RWPE1 (cell line): ENCODE results near the gene PHRF1.

Experiments used
- CTCF ChIA-PET: fragments of 350-600 bp; sonication (Branson Sonifier 250); formaldehyde crosslinking; extraction: SDS; loops from one replicate; lab custom pipeline; 2021; lab: Yijun Ruan, JAX
- POLR2A ChIA-PET: fragments of 400-600 bp; formaldehyde crosslinking; extraction: SDS; loops from one replicate; lab custom pipeline; 2020; ENCODE audit warnings: antibody characterized with exemption; ENCODE audit not compliant: low non-redundant PET; lab: Yijun Ruan, JAX
- DNase-seq: peaks from one replicate; pipeline ENCODE4 v3.0.0; 2012; ENCODE audit warnings: low spot score
- H3K27ac ChIP-seq: fragments of 450-650 bp; 2 replicates; pipeline ENCODE4 v1.5.1; 2017
- TF ChIP-seq, protein P1 (sequence below): fragments of 450-650 bp; conservative IDR thresholded peaks from 2 replicates; pipeline ENCODE4 v1.5.1; 2017; ENCODE audit warnings: low read depth, mild to moderate bottlenecking

PHRF1 gene

GRCh38 chr11:655036-655726 lies 78.9 kb downstream of the PHRF1 start:
- no peak for DNase-seq
- H3K27ac ChIP-seq = peak overlapping the region; percentile 87
- ChIA-PET CTCF (interaction anchor here (0.6 to 0.7 kb wide), 2 partner anchors 25 to 30 kb away, joined by 3 read pairs; no protein-coding TSS in a partner anchor), POLR2A (interaction anchor here (0.6 kb wide), 1 partner anchor 46 kb away, joined by 4 read pairs; no protein-coding TSS in a partner anchor)
- TF ChIP-seq, protein P1, sequence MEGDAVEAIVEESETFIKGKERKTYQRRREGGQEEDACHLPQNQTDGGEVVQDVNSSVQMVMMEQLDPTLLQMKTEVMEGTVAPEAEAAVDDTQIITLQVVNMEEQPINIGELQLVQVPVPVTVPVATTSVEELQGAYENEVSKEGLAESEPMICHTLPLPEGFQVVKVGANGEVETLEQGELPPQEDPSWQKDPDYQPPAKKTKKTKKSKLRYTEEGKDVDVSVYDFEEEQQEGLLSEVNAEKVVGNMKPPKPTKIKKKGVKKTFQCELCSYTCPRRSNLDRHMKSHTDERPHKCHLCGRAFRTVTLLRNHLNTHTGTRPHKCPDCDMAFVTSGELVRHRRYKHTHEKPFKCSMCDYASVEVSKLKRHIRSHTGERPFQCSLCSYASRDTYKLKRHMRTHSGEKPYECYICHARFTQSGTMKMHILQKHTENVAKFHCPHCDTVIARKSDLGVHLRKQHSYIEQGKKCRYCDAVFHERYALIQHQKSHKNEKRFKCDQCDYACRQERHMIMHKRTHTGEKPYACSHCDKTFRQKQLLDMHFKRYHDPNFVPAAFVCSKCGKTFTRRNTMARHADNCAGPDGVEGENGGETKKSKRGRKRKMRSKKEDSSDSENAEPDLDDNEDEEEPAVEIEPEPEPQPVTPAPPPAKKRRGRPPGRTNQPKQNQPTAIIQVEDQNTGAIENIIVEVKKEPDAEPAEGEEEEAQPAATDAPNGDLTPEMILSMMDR = no peak

DNA sequence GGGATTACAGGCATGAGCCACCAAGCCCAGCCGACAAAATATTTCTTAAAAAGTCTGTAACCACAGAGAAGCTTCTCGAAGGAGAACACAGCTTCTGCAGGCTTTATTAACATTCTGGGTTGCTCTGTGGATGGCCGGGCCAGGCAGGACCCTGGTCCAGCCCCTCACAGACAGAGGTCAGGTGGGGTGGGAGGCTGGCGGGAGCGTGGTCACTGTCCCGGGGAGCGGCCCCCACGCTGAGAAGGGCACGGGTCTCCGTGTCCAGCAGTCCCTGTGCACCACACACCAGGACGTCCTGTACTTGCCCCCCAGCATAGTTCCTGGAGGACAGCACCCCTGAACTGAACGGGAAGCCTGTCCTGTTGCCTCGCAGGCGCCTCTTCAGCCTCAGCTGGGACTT lies 80.2 kb downstream of the PHRF1 start:
- DNase-seq = no peak
- POLR2A ChIA-PET = interaction anchor here (0.7 kb wide), 1 partner anchor 20 kb away, joined by 3 read pairs; no protein-coding TSS in a partner anchor
- TF ChIP-seq, protein P1 = no peak
- H3K27ac ChIP-seq = peak overlapping the region; percentile 87; the same call in 1 of the 2 replicates
- CTCF ChIA-PET = no interaction called here

GRCh38 chr11:656866-657265 lies 80.6 kb downstream of the PHRF1 start:
- H3K27ac ChIP-seq = peak overlapping the region; percentile 87
- CTCF ChIA-PET = no interaction called here
- TF ChIP-seq, protein P1 = no peak
- DNase-seq = no peak
- POLR2A ChIA-PET = interaction anchor here (0.7 kb wide), 1 partner anchor 21 kb away, joined by 3 read pairs; no protein-coding TSS in a partner anchor

DNA sequence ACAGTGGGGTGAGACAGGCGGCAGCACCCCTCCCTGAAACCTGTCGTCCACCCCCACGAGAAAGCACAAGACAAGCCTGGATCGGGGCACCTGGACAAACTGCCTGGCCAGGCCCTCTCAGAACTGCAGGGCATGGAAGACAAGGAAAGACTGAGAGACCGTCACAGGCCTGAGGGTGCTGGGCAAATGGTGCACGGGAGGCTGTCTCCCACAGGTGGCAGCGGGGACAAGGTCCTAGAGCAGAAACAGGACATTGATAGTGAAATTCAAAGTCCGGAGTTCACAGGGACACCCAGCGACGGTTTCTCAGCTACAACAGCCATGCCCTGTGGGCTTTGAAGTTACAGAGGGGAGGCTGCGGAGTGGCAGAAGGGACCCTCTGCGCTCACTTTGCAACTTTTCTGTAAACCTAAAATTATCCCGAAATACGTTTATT lies 81.4 kb downstream of the PHRF1 start:
- TF ChIP-seq, protein P1 = no peak
- H3K27ac ChIP-seq = peak overlapping the region; percentile 87
- ChIA-PET CTCF (no interaction called here), POLR2A (no interaction called here)
- DNase-seq = no peak

DNA sequence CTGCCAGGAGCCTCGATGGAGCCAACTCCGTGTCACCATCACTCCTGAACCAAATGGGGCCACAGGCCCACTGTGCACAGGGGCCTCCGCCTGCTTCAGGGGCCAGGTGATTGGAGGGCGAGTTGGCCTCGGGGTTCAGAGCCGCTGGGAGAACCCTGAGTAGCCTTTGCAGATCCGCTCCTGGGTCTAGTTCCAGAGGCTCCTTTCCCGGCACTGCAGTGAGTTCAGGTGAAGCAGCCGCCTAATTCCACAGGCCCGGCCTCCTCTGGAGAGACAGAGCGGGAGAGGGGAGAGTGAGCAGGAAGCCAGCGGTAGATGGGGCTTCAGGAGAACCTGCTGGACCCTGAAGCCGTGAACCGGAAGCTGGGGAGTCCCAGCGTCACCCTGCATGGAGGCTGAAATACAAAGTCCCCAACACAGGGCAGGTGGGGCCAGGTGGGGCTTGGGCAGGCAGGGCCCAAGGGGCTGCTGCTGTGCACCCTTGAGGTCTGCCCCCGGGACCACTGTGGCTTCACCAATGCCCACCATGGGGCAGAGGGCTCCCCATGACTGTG lies 83.3 kb downstream of the PHRF1 start:
- DNase-seq = no peak

GRCh38 chr11:660281-660680 lies 84.0 kb downstream of the PHRF1 start:
- ChIA-PET POLR2A (no interaction called here), CTCF (no interaction called here)
- peak overlapping the region; percentile 87 for H3K27ac ChIP-seq
- TF ChIP-seq, protein P1 = no peak
- no peak for DNase-seq

More for the DNA sequence above, 83.3 kb downstream of the PHRF1 start:
- H3K27ac ChIP-seq = peak overlapping the region; percentile 87
- POLR2A ChIA-PET = no interaction called here
- CTCF ChIA-PET = no interaction called here
- TF ChIP-seq, protein P1 = no peak
